HepG2 (cell line): Measurements from ENCODE around the gene HSP90AB1. TPM values are rescaled to one million over a fixed set of nuclear protein-coding genes. Genes with fewer than 3 reads are reported as not detected.

Experiments used
- BCLAF1 ChIP-seq: fragments of 450-650 bp; IDR thresholded peaks from 2 replicates; pipeline ENCODE4 v1.6.1; 2017; ENCODE audit warnings: mild to moderate bottlenecking
- E2F1 ChIP-seq: sonication (generic); formaldehyde crosslinking; IDR thresholded peaks from 2 replicates; pipeline ENCODE4 v1.5.0; 2020; ENCODE audit warnings: missing genetic modification reagents
- ETV5 ChIP-seq: IDR thresholded peaks from 2 replicates; pipeline ENCODE4 v1.6.1; 2018; ENCODE audit warnings: missing biosample characterization, missing genetic modification reagents, inconsistent platforms, borderline replicate concordance
- HMGXB3 ChIP-seq: sonication (generic); formaldehyde crosslinking; IDR thresholded peaks from 2 replicates; pipeline ENCODE4 v1.4.0; 2020; ENCODE audit warnings: missing genetic modification reagents, borderline replicate concordance
- MBNL3 ChIP-seq: fragments of 250-450 bp; sonication (Bioruptor Pico); conservative IDR thresholded peaks from 2 replicates; pipeline ENCODE4 v1.8.0; 2022; ENCODE audit warnings: mild to moderate bottlenecking, inconsistent platforms
- MIER2 ChIP-seq: IDR thresholded peaks from 2 replicates; pipeline ENCODE4 v1.6.1; 2016; ENCODE audit warnings: missing biosample characterization, missing genetic modification reagents
- NFYC ChIP-seq: IDR thresholded peaks from 2 replicates; pipeline ENCODE4 v1.6.1; 2016; ENCODE audit warnings: missing genetic modification reagents, missing compliant biosample characterization
- PHF5A ChIP-seq: IDR thresholded peaks from one replicate; pipeline ENCODE4 v1.6.1; 2018; ENCODE audit warnings: low read depth, missing genetic modification reagents; ENCODE audit not compliant: unreplicated experiment
- PPARG ChIP-seq: conservative IDR thresholded peaks from 2 replicates; pipeline ENCODE4 v1.6.1; 2016; ENCODE audit warnings: missing biosample characterization, missing genetic modification reagents
- SALL1 ChIP-seq: sonication (generic); formaldehyde crosslinking; IDR thresholded peaks from 2 replicates; pipeline ENCODE4 v1.8.0; 2022; ENCODE audit warnings: mild to moderate bottlenecking, missing genetic modification reagents
- SOX6 ChIP-seq, 2 experiments: fragments of 450-650 bp in 1 of 2; sonication (generic) in 1 of 2; formaldehyde crosslinking in 1 of 2; IDR thresholded peaks; 2 replicates each; pipeline versions ENCODE4 v1.4.0 to v1.6.1; 2017 to 2020; ENCODE audit warnings: antibody characterized with exemption in 1 of 2, mild to moderate bottlenecking in 1 of 2, missing genetic modification reagents in 1 of 2
- SRSF9 ChIP-seq: fragments of 200-400 bp; formaldehyde crosslinking; IDR thresholded peaks from 2 replicates; pipeline ENCODE4 v1.6.1; 2018; ENCODE audit warnings: borderline replicate concordance, mild to moderate bottlenecking, low read depth, low read length; ENCODE audit not compliant: insufficient read depth, poor library complexity, severe bottlenecking
- THYN1 ChIP-seq: sonication (generic); formaldehyde crosslinking; IDR thresholded peaks from 2 replicates; pipeline ENCODE4 v1.8.1; 2023; ENCODE audit warnings: low read depth, mild to moderate bottlenecking, moderate library complexity, missing genetic modification reagents, borderline replicate concordance
- ZFP37 ChIP-seq: sonication (generic); formaldehyde crosslinking; IDR thresholded peaks from 2 replicates; pipeline ENCODE4 v1.4.0; 2020; ENCODE audit warnings: missing genetic modification reagents, borderline replicate concordance
- ZNF230 ChIP-seq: sonication (generic); formaldehyde crosslinking; IDR thresholded peaks from 2 replicates; pipeline ENCODE4 v1.4.0; 2020; ENCODE audit warnings: mild to moderate bottlenecking, missing genetic modification reagents
- ZNF33A ChIP-seq: sonication (generic); formaldehyde crosslinking; IDR thresholded peaks from 2 replicates; pipeline ENCODE4 v1.5.1; 2020; ENCODE audit warnings: missing genetic modification reagents, mild to moderate bottlenecking, moderate library complexity, borderline replicate concordance
- ZNF383 ChIP-seq: sonication (generic); formaldehyde crosslinking; IDR thresholded peaks from 2 replicates; pipeline ENCODE4 v1.4.0; 2020; ENCODE audit warnings: missing genetic modification reagents, mild to moderate bottlenecking, borderline replicate concordance
- ZNF451 ChIP-seq: sonication (generic); formaldehyde crosslinking; IDR thresholded peaks from 2 replicates; pipeline ENCODE4 v1.5.0; 2020; ENCODE audit warnings: mild to moderate bottlenecking, missing genetic modification reagents
- ZNF512 ChIP-seq: sonication (generic); formaldehyde crosslinking; IDR thresholded peaks from 2 replicates; pipeline ENCODE4 v1.4.0; 2020; ENCODE audit warnings: mild to moderate bottlenecking, missing genetic modification reagents
- polyA plus RNA-seq, 8 experiments: library from polyadenylated mRNA; depleted of rRNA in 3 of 8; stranded (reverse) in 7 of 8; unstranded in 1 of 8; fragments of >200 nt; fragmentation: Illumina TruSeq in 4 of 8; extraction: Trizol in 4 of 8; gene quantifications; 2 replicates each; pipeline versions ENCODE4 v1.2.1 to v1.2.3, GENCODE V29; 2011 to 2016; ENCODE audit warnings: low read depth in 4 of 8, missing spikeins in 1 of 8, mixed read lengths in 1 of 8; ENCODE audit not compliant: insufficient read depth in 1 of 8
- total RNA-seq, 5 experiments: library from RNA; depleted of rRNA; stranded (reverse); fragments of >200 nt; fragmentation: Illumina TruSeq; extraction: Trizol; gene quantifications; 2 replicates each; pipeline ENCODE4 v1.2.3, GENCODE V29; 2016; ENCODE audit warnings: low read depth in 1 of 5

HSP90AB1 gene
- total and polyA plus RNA-seq, 2 of the 13 experiments (the other 11 are each of a cell fraction or from before 2014, with no cell fraction given) = 1,325 to 1,472 TPM

GRCh38 chr6:44223319-44224028 lies 23.4 kb upstream of the HSP90AB1 start, which contains the start of gene SLC29A1 (continued):
- TF ChIP-seq E2F1 (CRISPR knock-in tag) (peak; percentile 63; the same call in 1 of the 2 replicates), PHF5A (CRISPR knock-in tag) (peak; percentile 80), HMGXB3 (CRISPR knock-in tag) (no peak), PPARG (CRISPR knock-in tag) (peak; percentile 19), ZNF512 (CRISPR knock-in tag) (no peak; the same call in 1 of the 2 replicates), SRSF9 (no peak), SOX6 (IDR thresholded peaks at IDR 0.05) (no peak), SOX6 (CRISPR knock-in tag; IDR thresholded peaks at IDR 0.05) (0 out of 2 replicates have a peak, but pooled peaks have one; percentile 28), ETV5 (CRISPR knock-in tag) (peak; percentile 24; the same call in 1 of the 2 replicates), MBNL3 (CRISPR knock-in tag) (no peak), ZNF383 (CRISPR knock-in tag) (no peak), ZNF451 (CRISPR knock-in tag) (peak; percentile 89), ZFP37 (CRISPR knock-in tag) (no peak), BCLAF1 (no peak), NFYC (no peak), ZNF33A (CRISPR knock-in tag) (no peak), ZNF230 (peak; percentile 37; the same call in 1 of the 2 replicates), THYN1 (CRISPR knock-in tag) (no peak), MIER2 (CRISPR knock-in tag) (no peak), SALL1 (CRISPR knock-in tag) (peak; percentile 77)
